ENCODE data around the gene FOSL2. TPM values are rescaled to one million over a fixed set of nuclear protein-coding genes. Genes with fewer than 3 reads are reported as not detected.

FOSL2 gene
- total and polyA plus RNA-seq, 4 donors, result 23.5 to 97.9 (median 68.5) TPM

DNA sequence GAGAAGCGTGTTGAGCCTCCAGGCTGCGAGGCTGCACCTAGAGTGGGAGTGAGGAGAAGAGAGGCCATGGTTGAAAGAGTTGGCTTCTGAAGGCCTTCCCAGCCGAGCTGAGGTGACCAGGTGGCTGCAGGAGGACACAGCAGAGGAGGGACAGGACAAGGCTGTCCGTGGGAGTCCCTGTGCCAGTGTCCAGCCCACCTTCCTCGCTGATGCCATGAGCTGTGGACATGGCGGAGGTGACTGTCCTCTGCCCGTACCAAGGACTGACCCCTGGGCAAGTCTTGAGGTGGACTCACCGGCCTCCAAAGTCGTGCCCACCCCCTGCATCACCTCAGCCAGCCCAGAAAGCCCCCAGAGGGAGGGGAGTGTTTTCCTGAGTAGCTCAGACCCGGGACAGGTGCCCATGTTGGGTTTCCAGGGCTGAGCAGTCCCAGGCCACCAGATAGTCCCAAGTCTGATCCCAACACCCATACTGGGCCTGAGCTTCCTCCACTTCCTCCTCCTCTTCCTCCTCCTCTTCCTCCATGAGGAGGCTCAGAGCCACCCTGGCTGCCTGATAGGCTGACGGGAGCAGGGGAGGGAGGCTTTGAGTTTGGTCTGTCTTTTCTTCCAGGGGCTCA is 43.0 kb upstream of the FOSL2 start:
- no peak for DNase-seq
- Histone ChIP-seq H3K9ac (ENCODE audit: insufficient read depth in 1 of 2, low read length in 2 of 2) (no peak overlapping the region), H3K27ac (ENCODE audit: low read depth in 1 of 2, low read length in 1 of 2) (no peak overlapping the region), H3K4me3 (no peak overlapping the region), H3K36me3 (ENCODE audit: control insufficient read depth in 4 of 4, insufficient read depth in 4 of 4, low read length in 4 of 4) (no peaks in the 10 kb centered on the region), H3K27me3 (ENCODE audit: control insufficient read depth in 3 of 3, insufficient read depth in 3 of 3, low read length in 2 of 3) (peaks cover 0 to 3% (median 0%) of the 10 kb centered on the region in 3 donors), H3K4me1 (ENCODE audit: control insufficient read depth in 5 of 5, insufficient read depth in 5 of 5, low read length in 5 of 5) (peaks cover 0 to 9% (median 0%) of the 10 kb centered on the region in 5 donors), H3K9me3 (ENCODE audit: control insufficient read depth in 4 of 4, insufficient read depth in 3 of 4, low read length in 3 of 4) (peaks cover 0 to 2% (median 0%) of the 10 kb centered on the region in 4 donors)
- no peak for ATAC-seq (ENCODE audit: insufficient read depth, low FRiP score)
- TF ChIP-seq, protein P1, sequence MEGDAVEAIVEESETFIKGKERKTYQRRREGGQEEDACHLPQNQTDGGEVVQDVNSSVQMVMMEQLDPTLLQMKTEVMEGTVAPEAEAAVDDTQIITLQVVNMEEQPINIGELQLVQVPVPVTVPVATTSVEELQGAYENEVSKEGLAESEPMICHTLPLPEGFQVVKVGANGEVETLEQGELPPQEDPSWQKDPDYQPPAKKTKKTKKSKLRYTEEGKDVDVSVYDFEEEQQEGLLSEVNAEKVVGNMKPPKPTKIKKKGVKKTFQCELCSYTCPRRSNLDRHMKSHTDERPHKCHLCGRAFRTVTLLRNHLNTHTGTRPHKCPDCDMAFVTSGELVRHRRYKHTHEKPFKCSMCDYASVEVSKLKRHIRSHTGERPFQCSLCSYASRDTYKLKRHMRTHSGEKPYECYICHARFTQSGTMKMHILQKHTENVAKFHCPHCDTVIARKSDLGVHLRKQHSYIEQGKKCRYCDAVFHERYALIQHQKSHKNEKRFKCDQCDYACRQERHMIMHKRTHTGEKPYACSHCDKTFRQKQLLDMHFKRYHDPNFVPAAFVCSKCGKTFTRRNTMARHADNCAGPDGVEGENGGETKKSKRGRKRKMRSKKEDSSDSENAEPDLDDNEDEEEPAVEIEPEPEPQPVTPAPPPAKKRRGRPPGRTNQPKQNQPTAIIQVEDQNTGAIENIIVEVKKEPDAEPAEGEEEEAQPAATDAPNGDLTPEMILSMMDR (IDR thresholded peaks at IDR 0.05; ENCODE audit: control extremely low read depth, extremely low read depth), result no peak
- 83 to 87% methylated on average over 11 of the region's 11 CpGs for WGBS, 2 donors

DNA sequence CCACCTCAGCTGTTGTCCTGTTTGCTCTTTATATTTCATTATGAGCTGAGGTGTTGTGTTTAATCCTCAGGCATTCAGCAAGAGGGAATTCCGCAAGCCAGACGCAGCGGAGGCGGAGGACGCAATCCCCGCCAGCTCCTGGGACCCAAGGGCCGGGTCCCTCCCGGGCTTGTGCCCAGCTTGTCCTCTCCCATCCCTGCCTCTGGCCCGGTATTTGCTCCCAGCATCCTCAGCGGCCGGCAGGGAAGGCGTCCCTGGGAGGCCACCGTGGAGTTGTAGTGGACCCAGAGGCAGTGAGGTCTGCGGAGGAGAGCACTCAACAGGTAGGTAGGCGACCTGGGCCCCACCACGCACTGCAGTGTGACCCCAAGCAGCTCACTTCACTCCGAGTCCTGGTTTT is 42.5 kb upstream of the FOSL2 start:
- TF ChIP-seq, protein P1 (IDR thresholded peaks at IDR 0.05; ENCODE audit: control extremely low read depth, extremely low read depth), result no peak
- DNase-seq (no peak), ATAC-seq (ENCODE audit: insufficient read depth, low FRiP score) (no peak)
- 96 to 97% methylated on average over 17 of the region's 17 CpGs for WGBS, 2 donors
- Histone ChIP-seq H3K27me3 (ENCODE audit: control insufficient read depth in 3 of 3, insufficient read depth in 3 of 3, low read length in 2 of 3) (no peaks in the 10 kb centered on the region), H3K4me1 (ENCODE audit: control insufficient read depth in 5 of 5, insufficient read depth in 5 of 5, low read length in 5 of 5) (peaks cover 0 to 12% (median under 1%) of the 10 kb centered on the region in 5 donors), H3K36me3 (ENCODE audit: control insufficient read depth in 4 of 4, insufficient read depth in 4 of 4, low read length in 4 of 4) (no peaks in the 10 kb centered on the region), H3K9ac (ENCODE audit: insufficient read depth in 1 of 2, low read length in 2 of 2) (no peak overlapping the region), H3K27ac (ENCODE audit: low read depth in 1 of 2, low read length in 1 of 2) (no peak overlapping the region), H3K4me3 (no peak overlapping the region), H3K9me3 (ENCODE audit: control insufficient read depth in 4 of 4, insufficient read depth in 3 of 4, low read length in 3 of 4) (peaks cover 0 to 2% (median 0%) of the 10 kb centered on the region in 4 donors)

DNA sequence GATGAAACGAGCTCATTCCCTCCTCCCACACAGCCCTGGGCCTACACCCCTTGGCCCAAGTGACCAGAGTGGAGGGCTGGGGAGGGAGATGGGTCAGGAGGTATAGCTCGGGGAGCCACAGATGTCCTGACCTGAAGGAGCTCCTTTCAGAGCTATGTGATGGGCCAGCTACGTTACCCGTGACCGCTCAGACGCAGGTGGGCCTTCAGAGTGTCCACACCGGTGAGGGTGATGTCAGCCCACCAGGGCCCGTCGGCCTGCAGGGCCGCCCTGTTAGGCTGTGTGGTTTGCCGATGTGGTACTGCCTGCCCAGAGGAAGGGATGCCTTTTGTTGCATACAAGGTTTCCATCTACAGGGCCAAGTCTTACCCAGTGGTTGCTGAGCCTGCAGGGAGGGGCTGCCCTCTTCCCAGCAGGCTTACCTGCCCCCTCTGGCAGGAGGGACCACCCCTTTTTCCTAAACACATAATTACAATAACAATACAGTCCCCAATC is 41.8 kb upstream of the FOSL2 start:
- DNase-seq (no peak), ATAC-seq (ENCODE audit: insufficient read depth, low FRiP score) (no peak)
- 93 to 96% methylated on average over 11 of the region's 11 CpGs for WGBS, 2 donors

More for the DNA sequence above, 41.8 kb upstream of the FOSL2 start:
- Histone ChIP-seq H3K9ac (ENCODE audit: insufficient read depth in 1 of 2, low read length in 2 of 2) (no peak overlapping the region), H3K27ac (ENCODE audit: low read depth in 1 of 2, low read length in 1 of 2) (no peak overlapping the region), H3K9me3 (ENCODE audit: control insufficient read depth in 4 of 4, insufficient read depth in 3 of 4, low read length in 3 of 4) (peaks cover 0 to 2% (median 0%) of the 10 kb centered on the region in 4 donors), H3K4me1 (ENCODE audit: control insufficient read depth in 5 of 5, insufficient read depth in 5 of 5, low read length in 5 of 5) (peaks cover 0 to 19% (median 7%) of the 10 kb centered on the region in 5 donors), H3K36me3 (ENCODE audit: control insufficient read depth in 4 of 4, insufficient read depth in 4 of 4, low read length in 4 of 4) (no peaks in the 10 kb centered on the region), H3K4me3 (no peak overlapping the region), H3K27me3 (ENCODE audit: control insufficient read depth in 3 of 3, insufficient read depth in 3 of 3, low read length in 2 of 3) (no peaks in the 10 kb centered on the region)
- TF ChIP-seq, protein P1 (IDR thresholded peaks at IDR 0.05; ENCODE audit: control extremely low read depth, extremely low read depth), result no peak
